22Rv1 (cell line): ENCODE data around the gene CMIP.

Experiments
- H3K27ac ChIP-seq: fragments of 450-650 bp; 2 replicates; pipeline ENCODE4 v1.5.1; 2017
- CTCF ChIP-seq: fragments of 450-650 bp; IDR thresholded peaks from 2 replicates; pipeline ENCODE4 v1.5.1; 2017; ENCODE audit warnings: mild to moderate bottlenecking
- ZFX ChIP-seq: fragments of 450-650 bp; IDR thresholded peaks from 2 replicates; pipeline ENCODE4 v1.6.1; 2017; ENCODE audit warnings: antibody characterized with exemption, borderline replicate concordance

The CMIP gene

GRCh38 chr16:81597079-81597658, 152.6 kb downstream of the CMIP start:
- TF ChIP-seq CTCF (no peak), ZFX (no peak)
- no peak overlapping the region for H3K27ac ChIP-seq

- H3K27ac ChIP-seq, result no peak overlapping the region
- TF ChIP-seq CTCF (peak; percentile 35; the same call in 1 of the 2 replicates), ZFX (no peak)
Observed at GRCh38 chr16:81598083-81598482, 153.5 kb downstream of the CMIP start.

- TF ChIP-seq CTCF, result no peak
- TF ChIP-seq ZFX, result no peak
- peak overlapping the region; percentile 34 for H3K27ac ChIP-seq
Observed at GRCh38 chr16:81599034-81599744, 154.6 kb downstream of the CMIP start.

GRCh38 chr16:81600275-81600674, 155.7 kb downstream of the CMIP start:
- H3K27ac ChIP-seq, result no peak overlapping the region
- TF ChIP-seq ZFX, result no peak

GRCh38 chr16:81601008-81601428, 156.4 kb downstream of the CMIP start:
- TF ChIP-seq CTCF, result no peak
- no peak for TF ChIP-seq ZFX
- H3K27ac ChIP-seq, result no peak overlapping the region

GRCh38 chr16:81601601-81602255, 157.1 kb downstream of the CMIP start:
- no peak overlapping the region for H3K27ac ChIP-seq
- no peak for TF ChIP-seq CTCF
- TF ChIP-seq ZFX, result no peak

GRCh38 chr16:81602256-81602776, 157.7 kb downstream of the CMIP start:
- no peak overlapping the region for H3K27ac ChIP-seq
- TF ChIP-seq ZFX (no peak), CTCF (no peak)
